Activated T-helper 2 cell treated with anti-CD3 and anti-CD28 coated beads, Interferon-gamma antibody, Interleukin-2, Interleukin-4, amounts not matched to agents 10 μg/mL and 5 μg/mL and 100 μg/mL, durations not matched to agents 14 hours and 24 hours and 36 hours (primary cell): ENCODE data around the gene CEP72. TPM values are rescaled to one million over a fixed set of nuclear protein-coding genes. Genes with fewer than 3 reads are reported as not detected.
"Not testable (repeated sequence)": the region's sequence is repeated elsewhere in the genome, so short reads cannot be mapped to it uniquely, and the experiment has no call there.

Experiments
- DNase-seq: peaks from one replicate; pipeline ENCODE4 v3.0.0; 2021; ENCODE audit warnings: low spot score
- H3K27ac Mint-ChIP-seq: one replicate; pipeline ENCODE4 v1.8.0; 2021; ENCODE audit warnings: mixed read lengths
- H3K27me3 Mint-ChIP-seq: one replicate; pipeline ENCODE4 v1.8.0; 2021; ENCODE audit warnings: low read depth, mixed read lengths
- H3K36me3 Mint-ChIP-seq: one replicate; pipeline ENCODE4 v1.8.0; 2021; ENCODE audit warnings: low read depth, mixed read lengths
- H3K4me1 Mint-ChIP-seq: one replicate; pipeline ENCODE4 v1.8.0; 2021; ENCODE audit warnings: low read depth, mixed read lengths
- H3K4me3 Mint-ChIP-seq: one replicate; pipeline ENCODE4 v1.8.0; 2021; ENCODE audit warnings: low read depth, mild to moderate bottlenecking, moderate library complexity, mixed read lengths
- H3K9me3 Mint-ChIP-seq: one replicate; pipeline ENCODE4 v1.8.0; 2021; ENCODE audit warnings: mixed read lengths
- intact Hi-C: fragments of 100-400 bp; cut with micrococcal nuclease; formaldehyde crosslinking; loops from one replicate; pipeline ENCODE4 v1.15.1; 2023
- total RNA-seq: library from RNA; stranded (reverse); gene quantifications from 2 replicates; pipeline ENCODE4 v1.2.3, GENCODE V29; 2022

CEP72 gene
- total RNA-seq, 1 donor from 2014 or later: 30.2 TPM

DNA sequence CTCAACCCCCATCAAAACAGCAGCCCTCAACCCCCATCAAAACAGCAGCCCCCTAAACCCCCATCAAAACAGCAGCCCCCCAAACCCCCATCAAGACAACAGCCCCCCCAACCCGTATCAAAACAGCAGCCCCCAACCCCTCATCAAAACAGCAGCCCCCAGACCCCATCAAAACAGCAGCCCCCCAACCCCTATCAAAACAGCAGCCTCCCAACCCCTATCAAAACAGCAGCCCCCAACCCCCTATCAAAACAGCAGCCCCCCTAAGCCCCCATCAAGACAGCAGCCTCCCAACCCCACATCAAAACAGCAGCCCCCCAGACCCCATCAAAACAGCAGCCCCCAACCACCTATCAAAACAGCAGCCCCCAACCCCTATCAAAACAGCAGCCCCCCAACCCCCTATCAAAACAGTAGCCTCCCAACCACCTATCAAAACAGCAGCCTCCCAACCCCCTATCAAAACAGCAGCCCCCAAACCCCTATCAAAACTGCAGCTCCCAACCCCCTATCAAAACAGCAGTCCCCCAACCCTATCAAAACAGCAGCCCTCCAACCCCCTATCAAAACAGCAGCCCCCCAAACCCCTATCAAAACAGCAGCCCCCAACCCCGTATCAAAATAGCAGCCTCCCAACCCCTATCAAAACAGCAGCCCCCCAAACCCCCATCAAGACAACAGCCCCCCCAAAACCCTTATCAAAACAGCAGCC, 79.8 kb downstream of the CEP72 start:
- Mint-ChIP-seq H3K27ac (no peak overlapping the region), H3K36me3 (no peaks in the 10 kb centered on the region), H3K27me3 (peaks cover 8% of the 10 kb centered on the region), H3K9me3 (no peaks in the 10 kb centered on the region), H3K4me3 (peak overlapping the region; percentile 39), H3K4me1 (peaks cover 2% of the 10 kb centered on the region)
- DNase-seq: no peak
- intact Hi-C loops: no loop called here

DNA sequence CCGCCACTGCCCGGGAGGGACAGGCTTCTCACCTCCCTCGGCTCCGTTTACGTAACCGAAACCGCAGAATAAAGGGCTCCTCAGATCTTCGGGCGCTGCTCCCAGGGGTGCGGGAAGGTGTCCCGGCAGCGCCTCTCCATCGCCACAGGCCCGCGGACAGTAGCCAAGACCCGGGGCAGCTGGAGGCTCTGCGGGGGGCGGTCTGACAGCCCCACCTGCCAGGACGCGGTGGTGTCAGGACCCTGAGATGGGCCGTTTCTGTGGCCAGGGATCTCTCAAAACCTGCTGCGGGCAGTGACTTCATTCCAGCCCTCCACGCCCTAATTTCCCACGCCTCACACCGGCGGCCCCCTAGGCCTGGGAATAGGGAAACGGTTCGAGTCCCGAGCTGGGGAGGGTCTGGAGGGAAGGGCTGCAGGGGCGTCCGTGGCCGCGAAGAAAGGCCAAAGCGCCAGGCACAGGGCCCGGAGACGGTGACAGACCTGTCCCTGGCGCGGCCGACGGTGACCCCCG, 80.4 kb downstream of the CEP72 start:
- H3K9me3 Mint-ChIP-seq, H3K4me1 Mint-ChIP-seq, H3K36me3 Mint-ChIP-seq, H3K27ac Mint-ChIP-seq, DNase-seq, intact Hi-C loops: not testable (repeated sequence)
- peak overlapping the region; percentile 55 for H3K4me3 Mint-ChIP-seq
- H3K27me3 Mint-ChIP-seq: peaks cover 13% of the 10 kb centered on the region

DNA sequence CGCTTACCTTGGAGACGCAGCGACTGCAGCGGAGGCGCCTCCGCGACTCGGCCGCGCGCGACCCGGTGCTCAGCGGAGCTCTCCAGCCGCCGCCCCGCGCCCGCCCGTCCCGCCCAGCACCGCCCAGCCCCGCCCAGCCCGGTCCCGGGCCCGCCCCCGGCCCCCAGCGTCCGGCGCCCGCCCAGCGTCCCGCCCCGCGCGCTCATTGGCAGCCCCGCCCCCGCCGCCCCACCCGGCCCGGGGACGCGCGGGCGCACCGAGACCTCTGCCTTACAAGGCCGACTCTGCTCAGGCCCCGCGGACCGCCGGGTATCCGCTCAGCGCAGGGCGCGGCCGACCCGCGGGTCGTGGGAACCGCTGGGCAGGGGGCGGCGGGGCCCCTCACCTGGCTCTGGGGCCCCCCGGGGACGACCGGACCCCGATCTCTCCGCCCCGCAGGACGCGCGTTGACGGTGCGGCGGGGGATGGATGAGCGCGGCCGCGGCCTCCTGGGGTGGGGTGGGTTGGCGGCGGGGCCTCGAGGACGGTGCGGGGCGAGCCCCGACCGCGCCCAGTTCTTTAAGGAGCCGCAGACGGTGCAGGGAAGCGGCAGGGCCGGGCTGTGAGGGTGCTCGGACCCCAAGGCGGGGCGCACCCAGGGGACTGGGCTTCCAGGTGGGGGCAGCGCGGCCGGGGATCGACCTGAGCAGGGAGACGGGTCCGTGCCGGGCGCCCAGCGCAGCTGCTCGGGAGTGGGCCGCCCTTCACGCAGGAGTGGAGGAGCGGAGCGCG, 81.3 kb downstream of the CEP72 start, which contains the start of gene TPPP:
Gene TPPP (minus strand): TSS at position 82 of the 771 bp plus-strand sequence. CDS start 15,292 bp downstream, outside the sequence.
- Mint-ChIP-seq H3K27me3 (peaks cover 15% of the 10 kb centered on the region), H3K4me3 (peak within 1 kb of the TSS; percentile 55)
- H3K27ac Mint-ChIP-seq, H3K36me3 Mint-ChIP-seq, H3K4me1 Mint-ChIP-seq, intact Hi-C loops, H3K9me3 Mint-ChIP-seq: not testable (repeated sequence)
- peak; percentile 61 for DNase-seq

DNA sequence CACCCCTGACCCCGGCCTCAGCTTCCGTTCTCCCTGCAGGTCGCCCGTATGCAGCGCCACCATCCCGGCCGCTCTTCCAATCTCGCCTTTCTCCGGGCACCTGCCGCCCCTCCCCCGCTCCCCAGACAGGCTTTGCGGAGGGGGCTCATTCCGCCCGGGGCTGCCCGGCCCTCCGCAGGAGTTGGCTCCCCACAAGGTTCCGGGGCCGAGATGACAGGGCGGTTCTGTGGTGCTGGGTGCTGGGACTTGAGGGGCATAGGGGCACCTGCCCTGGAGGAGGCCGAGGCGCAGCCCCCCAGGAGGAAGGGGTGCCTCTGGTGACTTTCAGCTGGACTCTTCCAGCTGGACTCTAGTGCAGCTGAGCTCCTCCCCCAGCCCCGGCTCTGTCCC, 81.9 kb downstream of the CEP72 start:
- H3K27ac Mint-ChIP-seq, H3K9me3 Mint-ChIP-seq, intact Hi-C loops, DNase-seq, H3K36me3 Mint-ChIP-seq, H3K4me1 Mint-ChIP-seq: not testable (repeated sequence)
- H3K27me3 Mint-ChIP-seq: peaks cover 21% of the 10 kb centered on the region
- peak overlapping the region; percentile 33 for H3K4me3 Mint-ChIP-seq

DNA sequence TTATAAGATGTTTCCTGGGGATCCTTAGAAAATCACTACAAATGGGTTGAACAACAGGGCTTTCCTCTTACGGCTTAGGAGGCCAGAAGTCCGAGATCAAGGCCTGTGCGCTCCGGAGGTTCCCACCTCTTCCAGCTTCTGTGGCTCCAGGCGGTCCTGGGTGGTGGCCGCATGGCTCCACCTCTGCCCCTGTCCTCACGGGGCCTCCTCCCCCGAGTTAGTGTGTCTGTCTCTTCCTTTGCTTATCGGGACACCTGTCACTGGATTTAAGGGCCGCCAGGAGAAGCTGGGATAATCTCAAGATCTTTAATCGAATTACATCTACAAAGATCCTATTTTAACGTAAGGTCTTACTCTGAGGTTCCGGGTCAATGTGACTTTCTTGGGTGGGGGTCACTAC, 83.3 kb downstream of the CEP72 start:
- H3K36me3 Mint-ChIP-seq, H3K9me3 Mint-ChIP-seq, DNase-seq, H3K27ac Mint-ChIP-seq, H3K4me3 Mint-ChIP-seq, H3K4me1 Mint-ChIP-seq, intact Hi-C loops: not testable (repeated sequence)
- H3K27me3 Mint-ChIP-seq: peaks cover 27% of the 10 kb centered on the region

DNA sequence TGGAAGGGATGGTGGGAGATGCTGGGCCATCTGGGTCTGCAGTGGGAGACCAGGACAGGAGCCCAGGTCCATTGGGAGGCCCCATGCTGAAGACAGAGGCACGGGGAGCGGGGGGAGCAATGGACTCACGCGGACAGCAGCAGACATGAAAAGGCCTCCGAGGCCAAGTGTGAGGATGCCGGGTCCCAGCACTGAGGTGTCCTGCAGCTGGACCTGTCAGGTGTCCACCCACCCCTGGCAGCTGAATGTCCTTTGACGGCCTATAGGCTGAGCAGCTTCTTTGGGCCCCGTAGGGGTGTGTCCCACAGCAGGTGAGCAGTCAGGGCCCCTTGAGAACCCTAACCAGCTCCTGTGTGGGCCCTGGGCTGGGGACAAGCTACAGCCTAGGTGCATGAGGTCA, 84.1 kb downstream of the CEP72 start:
- H3K4me3 Mint-ChIP-seq, H3K27ac Mint-ChIP-seq, H3K36me3 Mint-ChIP-seq, DNase-seq, intact Hi-C loops, H3K9me3 Mint-ChIP-seq, H3K4me1 Mint-ChIP-seq: not testable (repeated sequence)
- peaks cover 32% of the 10 kb centered on the region for H3K27me3 Mint-ChIP-seq

DNA sequence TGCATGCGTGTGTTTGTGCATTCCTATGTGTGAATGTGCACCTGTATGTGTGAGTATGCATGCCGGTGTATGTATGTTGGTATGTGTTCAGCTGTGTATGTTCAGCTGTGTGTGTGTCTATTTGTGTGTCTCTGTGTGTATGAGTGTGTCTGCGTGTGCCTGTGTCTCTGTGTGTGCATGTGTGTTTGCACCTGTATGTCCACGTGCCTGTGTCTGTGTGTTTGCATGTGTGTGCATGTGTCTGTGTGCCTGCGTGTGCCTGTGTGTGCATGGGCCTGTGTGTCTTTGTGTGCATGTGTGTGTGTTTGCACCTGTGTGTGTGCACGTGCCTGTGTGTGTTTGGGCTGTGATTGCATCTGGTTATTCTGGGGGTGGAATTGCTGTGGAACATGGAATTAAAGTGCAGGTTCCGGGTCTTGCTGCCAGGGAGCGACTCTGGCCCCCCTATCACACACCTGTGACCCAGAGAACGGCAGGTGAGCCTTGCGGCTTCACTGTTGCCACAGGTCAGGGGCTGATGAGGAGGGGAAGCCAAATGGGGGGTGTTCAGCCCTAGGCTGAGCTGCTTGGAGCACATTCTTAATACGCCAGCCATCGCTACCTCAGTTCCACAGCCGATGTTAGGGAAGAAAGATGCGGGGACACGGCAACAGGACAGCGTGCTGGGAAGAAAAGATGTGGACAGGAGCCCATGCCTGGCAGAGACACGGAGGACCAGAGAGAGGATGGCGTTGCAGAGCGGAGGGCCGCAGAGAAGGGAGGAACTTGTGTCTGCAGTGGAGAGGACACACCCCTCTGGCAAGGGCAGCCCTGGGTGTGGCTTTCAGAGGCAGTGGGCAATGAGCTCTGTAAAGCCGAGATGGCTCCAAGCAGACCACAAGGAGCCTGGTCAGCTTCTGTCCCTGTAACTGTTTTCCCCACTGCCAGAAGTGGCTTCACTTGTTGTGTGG, 84.9 kb downstream of the CEP72 start:
- H3K36me3 Mint-ChIP-seq, intact Hi-C loops, H3K9me3 Mint-ChIP-seq, H3K27ac Mint-ChIP-seq, H3K4me3 Mint-ChIP-seq, DNase-seq, H3K4me1 Mint-ChIP-seq: not testable (repeated sequence)
- H3K27me3 Mint-ChIP-seq: peaks cover 35% of the 10 kb centered on the region

Other genes starting within 250 kb of the CEP72 start
- gene EXOC3, start 169.2 kb upstream of the CEP72 start, total RNA-seq: 62.3 and 66.4 TPM in 2 replicates
- 2.4 and 2.8 TPM in 2 replicates for gene SLC9A3, start 87.9 kb upstream of the CEP72 start, total RNA-seq
- gene TPPP, start 81.0 kb downstream of the CEP72 start, total RNA-seq: 0.09 and 0.11 TPM in 2 replicates
- 0.07 and 0.18 TPM in 2 replicates for gene ZDHHC11B, start 172.4 kb downstream of the CEP72 start, total RNA-seq
- 10.5 and 11.9 TPM in 2 replicates for gene ZDHHC11, start 238.6 kb downstream of the CEP72 start, total RNA-seq